HG03432 (cell line): ENCODE data around the gene CD37.
"Not testable (repeated sequence)": the region's sequence is repeated elsewhere in the genome, so short reads cannot be mapped to it uniquely, and the experiment has no call there.

Experiments
- ATAC-seq: cut with Tn5 transposase; IDR thresholded peaks from one replicate; pipeline ENCODE4 v1.9.1; 2021; ENCODE audit warnings: mild to moderate bottlenecking, moderate library complexity; ENCODE audit not compliant: unreplicated experiment

Gene CD37

GRCh38 chr19:49335071-49335783 is at the start of gene CD37:
Gene CD37, plus strand, starts transcription at chr19:49335406. Its CDS starts 135 bp downstream, at chr19:49335541.
- no peak for ATAC-seq

- no peak for ATAC-seq
Measured at GRCh38 chr19:49287141-49287770, 48.0 kb upstream of the CD37 start.

DNA sequence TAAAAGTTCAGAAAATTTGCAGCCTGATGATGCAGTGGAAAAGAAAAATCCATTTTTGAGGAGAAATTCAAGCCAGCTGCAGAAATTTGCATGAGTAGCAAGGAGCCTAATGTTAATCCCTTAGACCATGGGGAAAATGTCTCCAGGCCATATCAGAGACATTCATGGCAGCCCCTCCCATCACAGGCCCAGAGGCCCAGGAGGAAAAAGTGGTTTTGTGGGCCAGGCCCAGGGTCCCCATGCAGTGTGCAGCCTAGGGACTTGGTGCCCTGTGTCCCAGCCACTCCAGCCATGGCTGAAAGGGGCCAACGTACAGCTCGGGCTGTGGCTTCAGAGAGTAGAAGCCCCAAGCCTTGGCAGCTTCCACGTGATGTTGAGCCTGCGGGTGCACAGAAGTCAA is 47.0 kb upstream of the CD37 start:
- ATAC-seq = not testable (repeated sequence)

- not testable (repeated sequence) for ATAC-seq
Measured at GRCh38 chr19:49289286-49289685, 45.9 kb upstream of the CD37 start.

DNA sequence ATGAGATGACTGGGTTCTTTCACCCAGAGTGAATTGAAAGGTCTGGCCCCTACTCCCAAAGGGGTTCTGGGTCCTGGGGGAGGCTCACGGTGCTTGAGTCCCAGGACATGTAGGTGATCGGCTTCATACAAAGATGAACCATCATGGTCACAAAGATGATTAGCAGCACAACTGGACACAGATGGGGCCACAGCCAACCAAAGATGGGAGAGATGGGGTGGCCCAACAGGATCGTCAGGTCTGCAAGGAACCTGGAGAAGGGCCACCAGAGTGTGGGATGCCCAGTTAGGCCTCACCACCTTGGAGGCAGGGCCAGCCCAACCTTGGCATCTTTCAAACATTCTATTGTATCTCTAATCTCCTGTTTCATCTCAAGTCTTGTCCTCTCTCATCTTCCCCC is 44.7 kb upstream of the CD37 start:
- no peak for ATAC-seq

GRCh38 chr19:49294401-49294800 is 40.8 kb upstream of the CD37 start:
- ATAC-seq = no peak

DNA sequence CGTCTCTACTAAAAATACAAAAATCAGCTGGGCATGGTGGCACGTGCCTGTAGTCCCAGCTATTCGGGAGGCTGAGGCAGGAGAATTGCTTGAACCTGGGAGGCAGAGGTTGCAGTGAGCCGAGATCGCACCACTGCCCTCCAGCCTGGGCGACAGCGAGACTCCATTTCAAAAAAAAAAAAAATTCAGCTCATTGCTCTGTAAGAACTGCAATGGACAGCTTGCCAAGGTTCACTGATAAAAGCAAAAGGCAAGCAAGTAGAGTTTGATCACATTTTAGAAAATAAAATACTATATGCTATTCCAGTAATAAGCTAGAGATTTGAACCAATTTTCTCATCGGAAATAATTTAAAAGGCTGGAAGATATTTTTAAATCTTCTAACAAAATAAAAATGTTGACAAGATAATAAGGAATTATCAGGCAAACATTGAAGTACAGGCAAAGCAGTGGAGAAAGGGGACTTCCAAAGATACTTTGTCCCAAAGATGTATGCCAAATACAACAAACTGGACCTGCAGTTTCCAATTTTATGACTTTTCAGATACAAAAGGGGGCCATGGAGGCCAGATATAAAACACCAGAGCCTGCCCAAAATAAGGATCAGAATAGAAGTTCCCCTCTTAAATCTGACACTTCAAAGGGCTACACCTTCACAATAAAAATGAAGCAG is 39.9 kb upstream of the CD37 start:
- ATAC-seq = no peak

DNA sequence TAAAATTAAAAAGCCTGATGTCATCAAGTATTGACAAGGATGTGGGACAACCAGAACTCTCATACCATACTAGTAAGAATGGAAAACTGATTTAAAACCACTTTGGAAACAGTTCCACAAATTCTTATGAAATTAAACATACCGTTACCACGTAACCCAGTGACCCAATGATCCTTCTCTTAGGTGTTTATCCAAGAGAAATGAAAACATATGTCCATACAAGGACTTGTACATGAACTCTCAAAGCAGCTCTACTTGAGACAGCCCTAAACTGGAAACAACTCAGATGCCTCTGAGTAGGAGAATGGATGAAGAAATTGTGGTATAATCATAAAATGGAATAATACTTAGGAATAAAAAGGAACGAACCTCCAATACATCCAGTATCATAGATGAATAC is 37.8 kb upstream of the CD37 start:
- ATAC-seq = no peak

DNA sequence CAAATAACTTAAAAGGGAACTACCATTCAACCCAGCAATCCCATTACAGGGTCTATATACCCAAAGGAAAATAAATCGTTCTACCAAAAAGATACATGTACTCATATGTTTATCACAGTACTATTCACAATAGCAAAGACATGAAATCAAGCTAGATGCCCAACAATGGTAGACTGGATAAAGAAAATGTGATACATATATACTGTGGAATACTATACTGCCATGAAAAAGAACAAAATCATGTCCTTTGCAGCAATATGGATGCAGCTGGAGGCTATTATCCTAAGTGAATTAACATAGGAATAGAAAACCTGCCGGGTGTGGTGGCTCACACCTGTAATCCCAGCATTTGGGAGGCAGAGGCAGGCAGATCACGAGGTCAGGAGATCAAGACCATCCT is 36.6 kb upstream of the CD37 start:
- not testable (repeated sequence) for ATAC-seq

GRCh38 chr19:49301165-49301865 is 33.9 kb upstream of the CD37 start:
- ATAC-seq = no peak

- no peak for ATAC-seq
Measured at GRCh38 chr19:49301866-49302252, 33.3 kb upstream of the CD37 start.

- not testable (repeated sequence) for ATAC-seq
Measured at GRCh38 chr19:49306734-49307133, 28.5 kb upstream of the CD37 start.

- no peak for ATAC-seq
Measured at GRCh38 chr19:49309087-49309486, 26.1 kb upstream of the CD37 start.

DNA sequence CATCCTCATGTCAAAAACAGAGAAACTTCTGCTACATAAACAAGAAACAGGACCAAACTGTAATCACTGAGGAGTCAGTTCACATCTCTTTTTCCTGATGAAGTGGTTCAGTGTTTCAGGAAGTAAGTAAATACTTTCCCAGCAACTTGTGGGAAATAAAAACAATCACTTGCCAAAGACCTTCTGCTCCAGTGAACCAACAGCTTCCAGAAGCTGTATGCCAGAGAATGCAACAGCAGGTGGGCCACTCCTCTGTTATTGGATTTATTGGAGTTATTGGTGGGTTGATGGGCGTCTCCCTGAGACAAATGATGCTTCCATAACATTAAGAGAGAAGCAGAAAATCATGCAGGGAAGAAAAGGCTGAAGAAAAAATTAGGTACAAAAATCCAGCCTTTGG is 20.1 kb upstream of the CD37 start:
- no peak for ATAC-seq

DNA sequence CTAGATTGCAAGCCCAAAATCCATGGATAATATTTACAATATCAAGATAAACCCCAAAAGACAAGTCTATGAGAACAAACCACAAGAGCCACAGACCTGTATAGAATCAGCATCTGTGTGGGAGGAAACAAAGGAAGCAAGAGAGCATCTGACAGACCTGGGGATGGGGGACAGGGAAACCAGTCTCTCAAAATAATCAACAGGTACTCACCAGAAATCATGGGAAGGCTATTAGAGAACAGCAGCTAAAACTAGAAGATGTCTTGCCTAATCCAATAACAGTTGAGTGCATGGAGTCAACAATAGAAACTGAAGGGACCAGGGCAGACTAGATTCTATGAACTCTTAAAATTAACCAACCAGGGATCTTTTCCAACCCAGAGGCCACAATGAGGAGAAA is 18.9 kb upstream of the CD37 start:
- ATAC-seq = no peak

DNA sequence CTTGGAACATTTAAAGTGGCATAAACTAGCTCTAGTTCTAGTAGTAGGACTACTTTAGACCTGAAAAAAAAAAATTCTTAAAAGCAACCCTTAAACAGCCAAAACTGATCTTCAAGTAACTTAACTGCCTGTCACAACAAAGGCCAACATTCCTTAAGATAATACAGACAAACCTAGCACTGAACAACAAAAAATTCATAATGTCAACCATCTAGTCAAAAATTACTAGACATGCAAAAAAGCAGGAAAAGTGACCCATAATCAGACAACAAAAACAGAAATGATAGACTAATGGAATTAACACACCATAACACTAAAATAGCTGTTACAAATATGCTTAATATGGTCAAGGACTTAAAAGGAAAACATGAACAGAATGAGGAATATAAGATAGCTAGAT is 16.9 kb upstream of the CD37 start:
- no peak for ATAC-seq

DNA sequence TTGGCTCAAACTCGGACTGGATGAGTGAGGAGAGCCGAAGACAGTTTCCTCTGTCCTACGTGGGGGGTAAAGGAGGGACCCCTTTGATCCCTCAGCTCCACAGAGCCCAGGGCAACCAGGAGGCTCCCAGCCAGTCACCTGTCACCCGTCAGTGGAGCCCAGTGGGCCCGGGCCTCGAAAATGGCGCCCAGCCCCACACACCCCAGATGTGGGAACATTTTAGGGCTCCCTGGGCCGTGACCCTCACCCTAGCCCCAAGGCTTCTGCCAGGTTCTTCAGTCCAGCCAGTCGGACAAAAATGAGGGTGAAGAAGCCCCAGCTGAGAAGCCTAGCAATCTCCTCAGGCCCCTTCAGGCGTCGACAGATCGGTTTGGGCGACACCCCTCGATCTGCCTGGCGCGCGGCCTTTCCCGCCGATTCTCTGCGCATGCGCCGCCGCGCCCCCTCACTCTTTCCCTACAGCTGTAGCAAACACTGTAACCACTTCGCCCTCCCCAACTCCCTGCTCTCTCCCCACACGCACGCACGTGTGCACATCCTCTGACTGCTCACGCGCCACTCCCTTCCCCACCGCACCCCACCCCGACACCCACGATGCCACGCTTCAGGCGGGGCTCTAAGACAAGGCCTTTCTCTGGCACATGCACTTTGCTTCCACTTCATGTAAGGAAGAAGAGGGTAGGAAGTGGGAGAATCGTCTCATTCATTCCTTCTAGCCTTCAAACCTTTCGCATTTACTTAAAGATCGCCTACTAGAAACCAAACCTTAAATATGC is 10.2 kb upstream of the CD37 start, which contains the start of gene SLC6A16:
TSS of gene SLC6A16 (minus strand) at position 391 of the 776 bp plus-strand sequence. CDS start 13,844 bp downstream, outside the sequence.
- ATAC-seq = no peak

- not testable (repeated sequence) for ATAC-seq
Measured at GRCh38 chr19:49325756-49326155, 9.4 kb upstream of the CD37 start.

GRCh38 chr19:49326165-49326704 is 9.0 kb upstream of the CD37 start:
- no peak for ATAC-seq

- no peak for ATAC-seq
Measured at GRCh38 chr19:49327878-49328544, 7.2 kb upstream of the CD37 start.
